Muscle layer of duodenum (tissue), 2 donors: Measurements from ENCODE around the gene LCN10.

Experiments used
- H3K27ac ChIP-seq: one replicate; pipeline ENCODE4 v1.7.0; 2013; ENCODE audit warnings: mild to moderate bottlenecking, low read length
- H3K27me3 ChIP-seq: one replicate; pipeline ENCODE4 v1.7.0; 2013; ENCODE audit warnings: low read depth, mild to moderate bottlenecking, control low read depth, low read length
- H3K36me3 ChIP-seq, 2 donors: one replicate each; pipeline ENCODE4 v1.7.0; 2013; ENCODE audit warnings: low read length in 2 of 2, control low read depth in 1 of 2, mild to moderate bottlenecking in 1 of 2; ENCODE audit not compliant: insufficient read depth in 2 of 2, control insufficient read depth in 1 of 2
- H3K4me1 ChIP-seq, 2 donors: one replicate each; pipeline ENCODE4 v1.7.0; 2013; ENCODE audit warnings: low read length in 2 of 2, mild to moderate bottlenecking in 2 of 2, control low read depth in 1 of 2, moderate library complexity in 1 of 2; ENCODE audit not compliant: insufficient read depth in 2 of 2, control insufficient read depth in 1 of 2
- H3K4me3 ChIP-seq, 2 donors: one replicate each; pipeline ENCODE4 v1.7.0; 2013; ENCODE audit warnings: low read length in 2 of 2, low read depth in 1 of 2, mild to moderate bottlenecking in 1 of 2
- H3K9me3 ChIP-seq, 2 donors: one replicate each; pipeline ENCODE4 v1.7.0; 2013; ENCODE audit warnings: low read length in 2 of 2, control low read depth in 1 of 2, mild to moderate bottlenecking in 1 of 2; ENCODE audit not compliant: control insufficient read depth in 1 of 2
- donor health status: healthy.

Gene LCN10

GRCh38 chr9:136732444-136733178 lies 10.1 kb downstream of the LCN10 start:
- Histone ChIP-seq H3K36me3 (no peaks in the 10 kb centered on the region), H3K9me3 (no peaks in the 10 kb centered on the region), H3K4me1 (peaks cover 0 to 12% of the 10 kb centered on the region in 2 donors), H3K27me3 (no peaks in the 10 kb centered on the region), H3K4me3 (no peak overlapping the region), H3K27ac (no peak overlapping the region)

GRCh38 chr9:136729926-136730325 lies 12.8 kb downstream of the LCN10 start:
- H3K27ac ChIP-seq, result no peak overlapping the region
- H3K27me3 ChIP-seq, result no peaks in the 10 kb centered on the region
- H3K9me3 ChIP-seq, result no peaks in the 10 kb centered on the region
- no peak overlapping the region for H3K4me3 ChIP-seq
- H3K4me1 ChIP-seq, result peaks cover 13 to 33% of the 10 kb centered on the region in 2 donors
- H3K36me3 ChIP-seq, result peaks cover 11 to 12% of the 10 kb centered on the region in 2 donors

- Histone ChIP-seq H3K36me3 (peaks cover 15 to 18% of the 10 kb centered on the region in 2 donors), H3K9me3 (no peaks in the 10 kb centered on the region), H3K27me3 (no peaks in the 10 kb centered on the region), H3K27ac (no peak overlapping the region), H3K4me1 (peaks cover 13 to 33% of the 10 kb centered on the region in 2 donors), H3K4me3 (peak overlapping the region; percentile 50 to 94)
These were observed 13.6 kb downstream of the LCN10 start for GRCh38 chr9:136729144-136729543.

- Histone ChIP-seq H3K36me3 (peaks cover 20 to 23% of the 10 kb centered on the region in 2 donors), H3K9me3 (no peaks in the 10 kb centered on the region), H3K27ac (no peak overlapping the region), H3K27me3 (no peaks in the 10 kb centered on the region), H3K4me1 (peaks cover 13 to 33% of the 10 kb centered on the region in 2 donors), H3K4me3 (peak overlapping the region; percentile 50 to 94)
These were observed 14.1 kb downstream of the LCN10 start for GRCh38 chr9:136728548-136729123.

- H3K4me3 ChIP-seq, result peak overlapping the region; percentile 94 to 95
- H3K4me1 ChIP-seq, result peaks cover 13 to 33% of the 10 kb centered on the region in 2 donors
- no peak overlapping the region for H3K27ac ChIP-seq
- H3K9me3 ChIP-seq, result no peaks in the 10 kb centered on the region
- H3K27me3 ChIP-seq, result no peaks in the 10 kb centered on the region
- H3K36me3 ChIP-seq, result peaks cover 23 to 28% of the 10 kb centered on the region in 2 donors
These were observed 14.6 kb downstream of the LCN10 start for GRCh38 chr9:136728080-136728547.

- Histone ChIP-seq H3K27ac (peak overlapping the region; percentile 45), H3K36me3 (peaks cover 23 to 42% of the 10 kb centered on the region in 2 donors)
These were observed 16.0 kb downstream of the LCN10 start for GRCh38 chr9:136726631-136727191.

GRCh38 chr9:136726118-136726517 lies 16.6 kb downstream of the LCN10 start:
- Histone ChIP-seq H3K27me3 (no peaks in the 10 kb centered on the region), H3K4me1 (peaks cover 13 to 33% of the 10 kb centered on the region in 2 donors), H3K27ac (no peak overlapping the region), H3K4me3 (peak overlapping the region; percentile 94 to 95), H3K9me3 (no peaks in the 10 kb centered on the region), H3K36me3 (peaks cover 23 to 48% of the 10 kb centered on the region in 2 donors)

More at GRCh38 chr9:136726631-136727191, 16.0 kb downstream of the LCN10 start:
- H3K27me3 ChIP-seq, result no peaks in the 10 kb centered on the region
- no peaks in the 10 kb centered on the region for H3K9me3 ChIP-seq
- peak overlapping the region; percentile 94 to 95 for H3K4me3 ChIP-seq
- peaks cover 13 to 33% of the 10 kb centered on the region in 2 donors for H3K4me1 ChIP-seq

GRCh38 chr9:136725612-136726011 lies 17.1 kb downstream of the LCN10 start:
- H3K9me3 ChIP-seq, result no peaks in the 10 kb centered on the region
- H3K27ac ChIP-seq, result no peak overlapping the region
- H3K27me3 ChIP-seq, result no peaks in the 10 kb centered on the region
- H3K36me3 ChIP-seq, result peaks cover 23 to 49% of the 10 kb centered on the region in 2 donors
- H3K4me1 ChIP-seq, result peaks cover 13 to 38% of the 10 kb centered on the region in 2 donors
- peak overlapping the region; percentile 94 to 95 for H3K4me3 ChIP-seq

- no peaks in the 10 kb centered on the region for H3K9me3 ChIP-seq
- no peaks in the 10 kb centered on the region for H3K27me3 ChIP-seq
- H3K4me3 ChIP-seq, result no peak overlapping the region
- peaks cover 23 to 49% of the 10 kb centered on the region in 2 donors for H3K36me3 ChIP-seq
- H3K27ac ChIP-seq, result no peak overlapping the region
- H3K4me1 ChIP-seq, result peaks cover 13 to 46% of the 10 kb centered on the region in 2 donors
These were observed 18.0 kb downstream of the LCN10 start for GRCh38 chr9:136724772-136725171.

GRCh38 chr9:136723989-136724388 lies 18.8 kb downstream of the LCN10 start:
- Histone ChIP-seq H3K36me3 (peaks cover 23 to 49% of the 10 kb centered on the region in 2 donors), H3K4me3 (no peak overlapping the region), H3K4me1 (peaks cover 13 to 49% of the 10 kb centered on the region in 2 donors), H3K27me3 (no peaks in the 10 kb centered on the region), H3K27ac (no peak overlapping the region), H3K9me3 (no peaks in the 10 kb centered on the region)

- H3K27me3 ChIP-seq, result no peaks in the 10 kb centered on the region
- H3K4me1 ChIP-seq, result peaks cover 13 to 45% of the 10 kb centered on the region in 2 donors
- no peak overlapping the region for H3K4me3 ChIP-seq
- H3K27ac ChIP-seq, result no peak overlapping the region
- peaks cover 23 to 49% of the 10 kb centered on the region in 2 donors for H3K36me3 ChIP-seq
- H3K9me3 ChIP-seq, result no peaks in the 10 kb centered on the region
These were observed 19.3 kb downstream of the LCN10 start for GRCh38 chr9:136723362-136723976.
